K562 (cell line): Measurements from ENCODE around the gene C8A. TPM values are rescaled to one million over a fixed set of nuclear protein-coding genes. Genes with fewer than 3 reads are reported as not detected.

Source experiments
- ATAC-seq: fragments of 200-7000 bp; cut with Tn5 transposase; 3 replicates; pipeline ENCODE4 v1.9.1; 2020; ENCODE audit warnings: moderate library complexity
- BruUV-seq: library from RNA; stranded (reverse); fragments of 400-500 nt; replicated peaks from 2 replicates; lab custom pipeline; 2021; lab: Mats Ljungman, UMichigan
- CTCF ChIA-PET: fragments of 300-600 bp; formaldehyde crosslinking; extraction: SDS; loops from one replicate; lab custom pipeline; 2021; ENCODE audit warnings: low intra/inter-chr PET ratio; lab: Yijun Ruan, JAX
- POLR2A ChIA-PET: fragments of 300-600, 350-650 bp; sonication (Branson Sonifier 250); formaldehyde crosslinking; extraction: SDS; loops from one replicate; lab custom pipeline; 2021; ENCODE audit warnings: antibody characterized with exemption, inconsistent platforms; lab: Yijun Ruan, JAX
- DNase-seq, 4 experiments: peaks; one replicate each; pipeline versions ENCODE4 v3.0.0 to v3.0.0-alpha.2; 2011 to 2018; ENCODE audit warnings: low spot score in 3 of 4, mixed read lengths in 3 of 4; ENCODE audit errors: extremely low read depth in 1 of 4
- FAIRE-seq: peaks from 2 replicates; lab custom pipeline; 2011; peaks lifted over from hg19 to GRCh38; lab: Jason Lieb, UNC
- H2AFZ ChIP-seq: 2 replicates; pipeline ENCODE4 v1.6.0; 2011; ENCODE audit warnings: low read depth, low read length, control low read depth, inconsistent platforms
- H3K27ac ChIP-seq: fragments of 200-600 bp; 3 replicates; pipeline ENCODE4 v1.8.0; 2011; ENCODE audit warnings: low read depth, mild to moderate bottlenecking, control low read depth, inconsistent platforms, low read length, moderate library complexity, mixed read lengths; ENCODE audit errors: extremely low read depth
- H3K27me3 ChIP-seq, 2 experiments: fragments of 300-600 bp in 1 of 2; 2 replicates in 1 of 2; 3 replicates in 1 of 2; pipeline versions ENCODE4 v1.6.0 to v1.8.0; 2011; ENCODE audit warnings: inconsistent platforms in 2 of 2, low read length in 2 of 2, mild to moderate bottlenecking in 1 of 2, mixed read lengths in 1 of 2, moderate library complexity in 1 of 2; ENCODE audit not compliant: control insufficient read depth in 2 of 2, insufficient read depth in 2 of 2
- H3K36me3 ChIP-seq: fragments of 300-600 bp; 3 replicates; pipeline ENCODE4 v1.8.0; 2011; ENCODE audit warnings: mild to moderate bottlenecking, low read length, inconsistent platforms; ENCODE audit not compliant: control insufficient read depth, insufficient read depth
- H3K4me1 ChIP-seq, 2 experiments: fragments of 200-600 bp in 1 of 2; replicated peaks in 1 of 2; 2 replicates in 1 of 2; 3 replicates in 1 of 2; pipeline versions ENCODE4 v1.5.1 to v1.8.0; 2011; ENCODE audit warnings: inconsistent platforms in 2 of 2, low read length in 2 of 2, mild to moderate bottlenecking in 1 of 2, mixed read lengths in 1 of 2, moderate library complexity in 1 of 2; ENCODE audit not compliant: control insufficient read depth in 2 of 2, insufficient read depth in 2 of 2
- H3K4me2 ChIP-seq: 2 replicates; pipeline ENCODE4 v1.6.1; 2011; ENCODE audit warnings: low read length, control low read depth, inconsistent platforms, mixed read lengths; ENCODE audit not compliant: insufficient read depth
- H3K4me3 ChIP-seq: fragments of 200-600 bp; sonication (generic), shearing (Covaris generic); 2 replicates; pipeline ENCODE4 v1.5.1; 2016; ENCODE audit warnings: control low read depth, inconsistent platforms
- H3K79me2 ChIP-seq: fragments of 200-600 bp; 3 replicates; pipeline ENCODE4 v1.8.0; 2011; ENCODE audit warnings: low read length, inconsistent platforms; ENCODE audit not compliant: control insufficient read depth, insufficient read depth
- H3K9ac ChIP-seq, 2 experiments: 2 replicates each; pipeline versions ENCODE4 v1.6.0 to v1.6.1; 2011; ENCODE audit warnings: low read depth in 2 of 2, low read length in 2 of 2, control low read depth in 1 of 2, inconsistent platforms in 1 of 2, mild to moderate bottlenecking in 1 of 2, mixed read lengths in 1 of 2; ENCODE audit not compliant: insufficient read depth in 1 of 2
- H3K9me1 ChIP-seq: one replicate; pipeline ENCODE4 v1.6.0; 2011; ENCODE audit warnings: inconsistent platforms, mild to moderate bottlenecking, low read length, moderate library complexity; ENCODE audit not compliant: control insufficient read depth, insufficient read depth
- H3K9me3 ChIP-seq: replicated peaks from 2 replicates; pipeline ENCODE4 v1.5.1; 2011; ENCODE audit warnings: low read depth, low read length, inconsistent platforms; ENCODE audit not compliant: control insufficient read depth, insufficient read depth
- H4K20me1 ChIP-seq: replicated peaks from 2 replicates; pipeline ENCODE4 v1.6.1; 2011; ENCODE audit warnings: low read length, inconsistent platforms, mixed read lengths; ENCODE audit not compliant: control insufficient read depth, insufficient read depth
- DIDO1 ChIP-seq: fragments of 450-650 bp; IDR thresholded peaks from 2 replicates; pipeline ENCODE4 v1.6.1; 2016; ENCODE audit warnings: low read depth, missing biosample characterization, missing genetic modification characterization
- HIVEP1 ChIP-seq: fragments of 250-450 bp; sonication (Bioruptor Pico); IDR thresholded peaks from 2 replicates; pipeline ENCODE4 v1.4.0; 2020; ENCODE audit warnings: mild to moderate bottlenecking
- HOMEZ ChIP-seq: fragments of 250-450 bp; sonication (Bioruptor Pico); IDR thresholded peaks from 2 replicates; pipeline ENCODE4 v1.4.0; 2020; ENCODE audit warnings: mild to moderate bottlenecking, moderate library complexity
- PTTG1 ChIP-seq: fragments of 450-650 bp; IDR thresholded peaks from 2 replicates; pipeline ENCODE4 v1.6.1; 2016; ENCODE audit warnings: low read depth, mild to moderate bottlenecking, missing genetic modification characterization, missing compliant biosample characterization
- ZBTB17 ChIP-seq: fragments of 450-650 bp; formaldehyde crosslinking; IDR thresholded peaks from 2 replicates; pipeline ENCODE4 v1.4.0; 2020; ENCODE audit warnings: mild to moderate bottlenecking
- ZNF354B ChIP-seq: fragments of 250-450 bp; sonication (Bioruptor Pico); IDR thresholded peaks from 2 replicates; pipeline ENCODE4 v1.4.0; 2020
- WGBS: fragments of 100-300 bp; shearing (Covaris generic); methylation state at CpG from one replicate; pipeline ENCODE4 v1.1.6; 2016; ENCODE audit warnings: low coverage, mixed read lengths; ENCODE audit not compliant: insufficient coverage; ENCODE audit errors: missing lambda C conversion rate; 5-methylcytosine and 5-hydroxymethylcytosine counted together
- in situ Hi-C: fragments of 300-500 bp; cut with MboI; formaldehyde crosslinking; loops from 4 replicates; pipeline ENCODE4 v1.15.0; 2018; ENCODE audit warnings: inconsistent platforms, mixed read lengths
- intact Hi-C: fragments of 100-400 bp; cut with micrococcal nuclease; formaldehyde crosslinking; loops from 2 replicates; pipeline ENCODE4 v1.14.2; 2022
- polyA plus RNA-seq, 8 experiments: library from polyadenylated mRNA; depleted of rRNA in 4 of 8; stranded (reverse) in 5 of 8; unstranded in 3 of 8; fragments of >200 nt; fragmentation: Nextera tagmentation in 2 of 8; fragmentation: Illumina TruSeq in 1 of 8; extraction: Ambion mirVana in 2 of 8; extraction: Trizol in 1 of 8; gene quantifications; 2 replicates each; pipeline versions ENCODE4 v1.2.1 to v1.2.3, GENCODE V29; 2011 to 2014; ENCODE audit warnings: inconsistent platforms in 1 of 8, missing spikeins in 1 of 8
- total RNA-seq, 7 experiments: library from RNA; depleted of rRNA in 6 of 7; stranded (reverse); fragments of >200 nt in 6 of 7; fragmentation: Illumina TruSeq in 2 of 7; extraction: Trizol in 2 of 7; gene quantifications; 2 replicates each; pipeline versions ENCODE4 v1.2.1 to v1.2.3, GENCODE V29; 2011 to 2021; ENCODE audit warnings: low replicate concordance in 1 of 7
- TF ChIP-seq, protein P1 (sequence below): IDR thresholded peaks from 2 replicates; pipeline ENCODE4 v1.6.1; 2011; ENCODE audit warnings: borderline replicate concordance, low read depth, mild to moderate bottlenecking, moderate library complexity, low read length; ENCODE audit not compliant: insufficient read depth, poor library complexity, severe bottlenecking
- TF ChIP-seq, protein P2 (sequence below), 3 experiments: fragments of 200-800 bp in 1 of 3; sonication (Bioruptor generic) in 1 of 3; sonication (generic) in 1 of 3; formaldehyde crosslinking in 1 of 3; IDR thresholded peaks; 2 replicates each; pipeline versions ENCODE4 v1.6.1 to v1.8.0; 2016 to 2022; ENCODE audit warnings: mild to moderate bottlenecking in 2 of 3, missing compliant biosample characterization in 2 of 3, missing genetic modification characterization in 2 of 3, missing genetic modification reagents in 1 of 3

The C8A gene
- total and polyA plus RNA-seq, 9 of the 15 experiments (the other 6 are each of a cell fraction or from before 2014, with no cell fraction given), result 0.09 TPM; not detected in 8

- intact Hi-C loops, result no loop called here
- no peaks in the 10 kb centered on the region for H3K9me3 ChIP-seq
- no peak overlapping the region for H3K9ac ChIP-seq
- TF ChIP-seq, protein P1, sequence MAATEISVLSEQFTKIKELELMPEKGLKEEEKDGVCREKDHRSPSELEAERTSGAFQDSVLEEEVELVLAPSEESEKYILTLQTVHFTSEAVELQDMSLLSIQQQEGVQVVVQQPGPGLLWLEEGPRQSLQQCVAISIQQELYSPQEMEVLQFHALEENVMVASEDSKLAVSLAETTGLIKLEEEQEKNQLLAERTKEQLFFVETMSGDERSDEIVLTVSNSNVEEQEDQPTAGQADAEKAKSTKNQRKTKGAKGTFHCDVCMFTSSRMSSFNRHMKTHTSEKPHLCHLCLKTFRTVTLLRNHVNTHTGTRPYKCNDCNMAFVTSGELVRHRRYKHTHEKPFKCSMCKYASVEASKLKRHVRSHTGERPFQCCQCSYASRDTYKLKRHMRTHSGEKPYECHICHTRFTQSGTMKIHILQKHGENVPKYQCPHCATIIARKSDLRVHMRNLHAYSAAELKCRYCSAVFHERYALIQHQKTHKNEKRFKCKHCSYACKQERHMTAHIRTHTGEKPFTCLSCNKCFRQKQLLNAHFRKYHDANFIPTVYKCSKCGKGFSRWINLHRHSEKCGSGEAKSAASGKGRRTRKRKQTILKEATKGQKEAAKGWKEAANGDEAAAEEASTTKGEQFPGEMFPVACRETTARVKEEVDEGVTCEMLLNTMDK, result no peak
- TF ChIP-seq PTTG1 (tag), result no peak
- H3K9me1 ChIP-seq, result no peaks in the 10 kb centered on the region
- no peaks in the 10 kb centered on the region for H3K4me1 ChIP-seq
- H3K79me2 ChIP-seq, result no peaks in the 10 kb centered on the region
- CTCF ChIA-PET, result no interaction called here
- H4K20me1 ChIP-seq, result no peaks in the 10 kb centered on the region
- no peak for FAIRE-seq
- no peak overlapping the region for H3K4me2 ChIP-seq
- no peaks in the 10 kb centered on the region for H3K27me3 ChIP-seq
- in situ Hi-C loops, result no loop called here
- no peaks in the 10 kb centered on the region for H3K36me3 ChIP-seq
- H2AFZ ChIP-seq, result no peak overlapping the region
- BruUV-seq, result no TSS peak
- POLR2A ChIA-PET, result no interaction called here
- no peak for DNase-seq
- ATAC-seq, result no peak
- WGBS, result 0% methylated on average over 2 of the region's 2 CpGs
- H3K4me3 ChIP-seq, result no peak overlapping the region
- H3K27ac ChIP-seq, result no peak overlapping the region
Measured at GRCh38 chr1:56933606-56934005, 79.0 kb downstream of the C8A start.

- intact Hi-C loops, result no loop called here
- DNase-seq (no peak), FAIRE-seq (no peak), ATAC-seq (no peak)
- H3K27ac ChIP-seq, result no peak overlapping the region
- H3K9me3 ChIP-seq, result no peaks in the 10 kb centered on the region
- no peak overlapping the region for H3K9ac ChIP-seq
- H3K4me3 ChIP-seq, result no peak overlapping the region
- no peak overlapping the region for H3K4me2 ChIP-seq
- no peaks in the 10 kb centered on the region for H3K36me3 ChIP-seq
- ChIA-PET CTCF (no interaction called here), POLR2A (no interaction called here)
- 0% methylated on average over 1 of the region's 1 CpG for WGBS
- H2AFZ ChIP-seq, result no peak overlapping the region
- H3K27me3 ChIP-seq, result no peaks in the 10 kb centered on the region
- in situ Hi-C loops, result no loop called here
- H4K20me1 ChIP-seq, result no peaks in the 10 kb centered on the region
- no TSS peak for BruUV-seq
- no peaks in the 10 kb centered on the region for H3K9me1 ChIP-seq
- H3K4me1 ChIP-seq, result no peaks in the 10 kb centered on the region
- H3K79me2 ChIP-seq, result no peaks in the 10 kb centered on the region
- TF ChIP-seq, protein P2, sequence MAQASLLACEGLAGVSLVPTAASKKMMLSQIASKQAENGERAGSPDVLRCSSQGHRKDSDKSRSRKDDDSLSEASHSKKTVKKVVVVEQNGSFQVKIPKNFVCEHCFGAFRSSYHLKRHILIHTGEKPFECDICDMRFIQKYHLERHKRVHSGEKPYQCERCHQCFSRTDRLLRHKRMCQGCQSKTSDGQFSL (CRISPR knock-in tag; IDR thresholded peaks at IDR 0.05), result no peak
- TF ChIP-seq, protein P2 (tag; IDR thresholded peaks at IDR 0.05), result no peak
- TF ChIP-seq ZNF354B (CRISPR knock-in tag) (no peak), ZBTB17 (CRISPR knock-in tag) (no peak), DIDO1 (tag) (no peak), HOMEZ (CRISPR knock-in tag) (no peak), HIVEP1 (no peak)
Measured at GRCh38 chr1:56934430-56935060, 79.9 kb downstream of the C8A start.
